ENCODE measurements around the gene SLC39A11.

Gene SLC39A11

GRCh38 chr17:72677108-72677507, 415.4 kb downstream of the SLC39A11 start:
- Histone ChIP-seq H3K36me3 (ENCODE audit: insufficient read depth, low read length) (no peaks in the 10 kb centered on the region), H3K9ac (ENCODE audit: low read length) (no peak overlapping the region), H3K9me3 (ENCODE audit: low read length) (no peaks in the 10 kb centered on the region), H3K4me1 (ENCODE audit: insufficient read depth, low read length) (no peaks in the 10 kb centered on the region), H3K4me3 (ENCODE audit: low read depth in 1 of 2, low read length in 2 of 2) (no peak overlapping the region), H3K27ac (ENCODE audit: low read depth, low read length) (no peak overlapping the region), H3K27me3 (ENCODE audit: control insufficient read depth in 1 of 2, insufficient read depth in 2 of 2, low read length in 2 of 2) (no peaks in the 10 kb centered on the region)

- Histone ChIP-seq H3K27me3 (ENCODE audit: control insufficient read depth in 1 of 2, insufficient read depth in 2 of 2, low read length in 2 of 2) (no peaks in the 10 kb centered on the region), H3K27ac (ENCODE audit: low read depth, low read length) (no peak overlapping the region), H3K4me1 (ENCODE audit: insufficient read depth, low read length) (no peaks in the 10 kb centered on the region), H3K9me3 (ENCODE audit: low read length) (no peaks in the 10 kb centered on the region), H3K9ac (ENCODE audit: low read length) (no peak overlapping the region), H3K4me3 (ENCODE audit: low read depth in 1 of 2, low read length in 2 of 2) (no peak overlapping the region), H3K36me3 (ENCODE audit: insufficient read depth, low read length) (no peaks in the 10 kb centered on the region)
Observed at GRCh38 chr17:72672729-72673128, 419.8 kb downstream of the SLC39A11 start.

GRCh38 chr17:72671016-72671415, 421.5 kb downstream of the SLC39A11 start:
- no peaks in the 10 kb centered on the region for H3K36me3 ChIP-seq (ENCODE audit: insufficient read depth, low read length)
- H3K9ac ChIP-seq (ENCODE audit: low read length) = no peak overlapping the region
- no peak overlapping the region for H3K27ac ChIP-seq (ENCODE audit: low read depth, low read length)
- H3K4me1 ChIP-seq (ENCODE audit: insufficient read depth, low read length) = no peaks in the 10 kb centered on the region
- H3K27me3 ChIP-seq (ENCODE audit: control insufficient read depth in 1 of 2, insufficient read depth in 2 of 2, low read length in 2 of 2) = no peaks in the 10 kb centered on the region
- no peaks in the 10 kb centered on the region for H3K9me3 ChIP-seq (ENCODE audit: low read length)
- no peak overlapping the region for H3K4me3 ChIP-seq (ENCODE audit: low read depth in 1 of 2, low read length in 2 of 2)

GRCh38 chr17:72667096-72668063, 425.1 kb downstream of the SLC39A11 start:
- Histone ChIP-seq H3K4me3 (ENCODE audit: low read depth in 1 of 2, low read length in 2 of 2) (no peak overlapping the region), H3K4me1 (ENCODE audit: insufficient read depth, low read length) (no peaks in the 10 kb centered on the region), H3K27me3 (ENCODE audit: control insufficient read depth in 1 of 2, insufficient read depth in 2 of 2, low read length in 2 of 2) (no peaks in the 10 kb centered on the region), H3K9ac (ENCODE audit: low read length) (no peak overlapping the region), H3K36me3 (ENCODE audit: insufficient read depth, low read length) (no peaks in the 10 kb centered on the region), H3K9me3 (ENCODE audit: low read length) (no peaks in the 10 kb centered on the region), H3K27ac (ENCODE audit: low read depth, low read length) (no peak overlapping the region)

GRCh38 chr17:72665852-72666851, 426.3 kb downstream of the SLC39A11 start:
- no peaks in the 10 kb centered on the region for H3K36me3 ChIP-seq (ENCODE audit: insufficient read depth, low read length)
- H3K27me3 ChIP-seq (ENCODE audit: control insufficient read depth in 1 of 2, insufficient read depth in 2 of 2, low read length in 2 of 2) = no peaks in the 10 kb centered on the region
- no peak overlapping the region for H3K9ac ChIP-seq (ENCODE audit: low read length)
- no peak overlapping the region for H3K27ac ChIP-seq (ENCODE audit: low read depth, low read length)
- H3K4me1 ChIP-seq (ENCODE audit: insufficient read depth, low read length) = no peaks in the 10 kb centered on the region
- no peaks in the 10 kb centered on the region for H3K9me3 ChIP-seq (ENCODE audit: low read length)
- H3K4me3 ChIP-seq (ENCODE audit: low read depth in 1 of 2, low read length in 2 of 2) = no peak overlapping the region

- H3K4me1 ChIP-seq (ENCODE audit: insufficient read depth, low read length) = no peaks in the 10 kb centered on the region
- H3K27me3 ChIP-seq (ENCODE audit: control insufficient read depth in 1 of 2, insufficient read depth in 2 of 2, low read length in 2 of 2) = no peaks in the 10 kb centered on the region
- no peaks in the 10 kb centered on the region for H3K36me3 ChIP-seq (ENCODE audit: insufficient read depth, low read length)
- H3K27ac ChIP-seq (ENCODE audit: low read depth, low read length) = no peak overlapping the region
- no peaks in the 10 kb centered on the region for H3K9me3 ChIP-seq (ENCODE audit: low read length)
- no peak overlapping the region for H3K9ac ChIP-seq (ENCODE audit: low read length)
- no peak overlapping the region for H3K4me3 ChIP-seq (ENCODE audit: low read depth in 1 of 2, low read length in 2 of 2)
Observed at GRCh38 chr17:72662827-72663190, 429.7 kb downstream of the SLC39A11 start.

- H3K9me3 ChIP-seq (ENCODE audit: low read length) = no peaks in the 10 kb centered on the region
- no peaks in the 10 kb centered on the region for H3K4me1 ChIP-seq (ENCODE audit: insufficient read depth, low read length)
- H3K27ac ChIP-seq (ENCODE audit: low read depth, low read length) = no peak overlapping the region
- H3K36me3 ChIP-seq (ENCODE audit: insufficient read depth, low read length) = no peaks in the 10 kb centered on the region
- H3K4me3 ChIP-seq (ENCODE audit: low read depth in 1 of 2, low read length in 2 of 2) = no peak overlapping the region
- no peaks in the 10 kb centered on the region for H3K27me3 ChIP-seq (ENCODE audit: control insufficient read depth in 1 of 2, insufficient read depth in 2 of 2, low read length in 2 of 2)
- no peak overlapping the region for H3K9ac ChIP-seq (ENCODE audit: low read length)
Observed at GRCh38 chr17:72661945-72662826, 430.3 kb downstream of the SLC39A11 start.

- Histone ChIP-seq H3K4me3 (ENCODE audit: low read depth in 1 of 2, low read length in 2 of 2) (no peak overlapping the region), H3K9me3 (ENCODE audit: low read length) (no peaks in the 10 kb centered on the region), H3K27me3 (ENCODE audit: control insufficient read depth in 1 of 2, insufficient read depth in 2 of 2, low read length in 2 of 2) (no peaks in the 10 kb centered on the region), H3K9ac (ENCODE audit: low read length) (no peak overlapping the region), H3K27ac (ENCODE audit: low read depth, low read length) (no peak overlapping the region), H3K4me1 (ENCODE audit: insufficient read depth, low read length) (no peaks in the 10 kb centered on the region), H3K36me3 (ENCODE audit: insufficient read depth, low read length) (no peaks in the 10 kb centered on the region)
Observed at GRCh38 chr17:72661116-72661944, 431.2 kb downstream of the SLC39A11 start.

GRCh38 chr17:72660274-72661115, 432.0 kb downstream of the SLC39A11 start:
- H3K36me3 ChIP-seq (ENCODE audit: insufficient read depth, low read length) = no peaks in the 10 kb centered on the region
- no peak overlapping the region for H3K9ac ChIP-seq (ENCODE audit: low read length)
- H3K4me3 ChIP-seq (ENCODE audit: low read depth in 1 of 2, low read length in 2 of 2) = no peak overlapping the region
- H3K9me3 ChIP-seq (ENCODE audit: low read length) = no peaks in the 10 kb centered on the region
- H3K27ac ChIP-seq (ENCODE audit: low read depth, low read length) = no peak overlapping the region
- no peaks in the 10 kb centered on the region for H3K4me1 ChIP-seq (ENCODE audit: insufficient read depth, low read length)
- no peaks in the 10 kb centered on the region for H3K27me3 ChIP-seq (ENCODE audit: control insufficient read depth in 1 of 2, insufficient read depth in 2 of 2, low read length in 2 of 2)

All from muscle layer of colon (tissue), 2 donors.